Measurements from ENCODE around the gene BCKDHA. TPM values are rescaled to one million over a fixed set of nuclear protein-coding genes. Genes with fewer than 3 reads are reported as not detected.

BCKDHA gene
- total RNA-seq, 1 experiment from 2014 or later: 17.7 TPM

- ChIA-PET CTCF (no interaction called here), RAD21 (ENCODE audit: low non-redundant PET in 1 of 2, low total read pairs in 2 of 2, uncharacterized antibody in 2 of 2, unreplicated experiment in 2 of 2) (no interaction called here), POLR2A (no interaction called here)
- H3K4me2 ChIP-seq (ENCODE audit: low read length): no peak overlapping the region
- no peak overlapping the region for H3K27ac ChIP-seq (ENCODE audit: low read depth, low read length)
- no peak overlapping the region for H3K9ac ChIP-seq (ENCODE audit: low read length)
- no peak for DNase-seq (ENCODE audit: low read depth, low spot score)
- intact Hi-C loops (cut with micrococcal nuclease): no loop called here
- TF ChIP-seq SP1 (IDR thresholded peaks at IDR 0.05; ENCODE audit: low read depth): no peak
- no peak for TF ChIP-seq TCF7L2 (IDR thresholded peaks at IDR 0.05; ENCODE audit: borderline replicate concordance, extremely low read depth, insufficient read depth, insufficient read length)
- no peak for TF ChIP-seq CTCF (IDR thresholded peaks at IDR 0.05 in 2 of 3, conservative IDR thresholded peaks at IDR 0.05 in 1 of 3; ENCODE audit: borderline replicate concordance in 1 of 3, insufficient read depth in 1 of 3, low read depth in 2 of 3, low read length in 2 of 3)
- TF ChIP-seq EZH2 (IDR thresholded peaks at IDR 0.05): no peak
- no peak for TF ChIP-seq POLR2AphosphoS5 (IDR thresholded peaks at IDR 0.05; ENCODE audit: low read depth, low read length)
- no peak for TF ChIP-seq REST (IDR thresholded peaks at IDR 0.05; ENCODE audit: low read depth)
- no peak for TF ChIP-seq ATF3 (IDR thresholded peaks at IDR 0.05)
- TF ChIP-seq SIN3A (IDR thresholded peaks at IDR 0.05; ENCODE audit: low read depth): no peak
- no peaks in the 10 kb centered on the region for H4K20me1 ChIP-seq (ENCODE audit: insufficient read depth)
- H3K36me3 ChIP-seq (ENCODE audit: control insufficient read depth in 1 of 2, insufficient read depth in 2 of 2, low read length in 2 of 2): no peaks in the 10 kb centered on the region; a peak in 2 of 4 replicates
- peaks cover 0 to 5% of the 10 kb centered on the region in 2 experiments; a peak in 2 of 4 replicates for H3K4me1 ChIP-seq (ENCODE audit: control insufficient read depth in 1 of 2, insufficient read depth in 2 of 2, low read length in 2 of 2)
- no peaks in the 10 kb centered on the region for H3K9me2 ChIP-seq (ENCODE audit: insufficient read depth)
- H3K4me3 ChIP-seq (replicated peaks in 1 of 2; ENCODE audit: low read depth in 1 of 2, low read length in 2 of 2): no peak overlapping the region
- ATAC-seq: no peak
- BruUV-seq (replicated peaks): no TSS peak
- H3K27me3 ChIP-seq (ENCODE audit: insufficient read depth, low read length): no peaks in the 10 kb centered on the region
- H3K79me2 ChIP-seq (ENCODE audit: insufficient read depth, low read length): no peaks in the 10 kb centered on the region
- no peak overlapping the region for H2AFZ ChIP-seq (ENCODE audit: low read depth, low read length, poor library complexity, severe bottlenecking)
- no peaks in the 10 kb centered on the region for H3K9me3 ChIP-seq (ENCODE audit: control insufficient read depth in 1 of 2, insufficient read depth in 1 of 2, low read depth in 1 of 2, low read length in 2 of 2)
Observed at GRCh38 chr19:41426116-41426841, 28.7 kb downstream of the BCKDHA start.

Data from HCT116 (cell line).